DND-41 (cell line): Measurements from ENCODE around the gene CLDN24.

ENCODE experiments used
- CTCF ChIP-seq: IDR thresholded peaks from 2 replicates; pipeline ENCODE4 v1.5.1; 2012; ENCODE audit warnings: borderline replicate concordance, low read length, moderate library complexity, mild to moderate bottlenecking; ENCODE audit not compliant: poor library complexity, severe bottlenecking; ENCODE audit errors: extremely low read depth
- EZH2 ChIP-seq: IDR thresholded peaks from 3 replicates; pipeline ENCODE4 v1.6.1; 2012; ENCODE audit warnings: borderline replicate concordance, low read depth, mild to moderate bottlenecking, moderate library complexity, low read length, inconsistent platforms; ENCODE audit not compliant: severe bottlenecking

GRCh38 chr4:183329954-183330742 is 7.9 kb upstream of the CLDN24 start:
- no peak for TF ChIP-seq CTCF
- TF ChIP-seq EZH2, result no peak
